ENCODE data around the gene LRMDA.

LRMDA gene

GRCh38 chr10:75466886-75467285 lies 35.5 kb downstream of the LRMDA start:
- Mint-ChIP-seq H3K9me3 (no peaks in the 10 kb centered on the region), H3K36me3 (no peaks in the 10 kb centered on the region), H3K27me3 (peaks cover 8% of the 10 kb centered on the region), H3K27ac (no peak overlapping the region), H3K4me3 (no peak overlapping the region), H3K4me1 (no peaks in the 10 kb centered on the region)
- no peak for ATAC-seq

GRCh38 chr10:75468612-75469005 lies 37.2 kb downstream of the LRMDA start:
- Mint-ChIP-seq H3K27me3 (peaks cover 8% of the 10 kb centered on the region), H3K27ac (no peak overlapping the region), H3K4me3 (no peak overlapping the region), H3K36me3 (no peaks in the 10 kb centered on the region), H3K4me1 (no peaks in the 10 kb centered on the region), H3K9me3 (no peaks in the 10 kb centered on the region)
- no peak for ATAC-seq

GRCh38 chr10:75469006-75469616 lies 37.7 kb downstream of the LRMDA start:
- Mint-ChIP-seq H3K9me3 (no peaks in the 10 kb centered on the region), H3K4me3 (no peak overlapping the region), H3K36me3 (no peaks in the 10 kb centered on the region), H3K27me3 (peaks cover 6% of the 10 kb centered on the region), H3K27ac (no peak overlapping the region), H3K4me1 (no peaks in the 10 kb centered on the region)
- no peak for ATAC-seq

- no peak for ATAC-seq
- Mint-ChIP-seq H3K27ac (no peak overlapping the region), H3K9me3 (no peaks in the 10 kb centered on the region), H3K4me1 (no peaks in the 10 kb centered on the region), H3K4me3 (no peak overlapping the region), H3K27me3 (no peaks in the 10 kb centered on the region), H3K36me3 (no peaks in the 10 kb centered on the region)
Measured at GRCh38 chr10:75470901-75471300, 39.5 kb downstream of the LRMDA start.

- H3K27ac Mint-ChIP-seq: no peak overlapping the region
- H3K9me3 Mint-ChIP-seq: no peaks in the 10 kb centered on the region
- no peaks in the 10 kb centered on the region for H3K4me1 Mint-ChIP-seq
- no peak overlapping the region for H3K4me3 Mint-ChIP-seq
- ATAC-seq: no peak
- H3K27me3 Mint-ChIP-seq: no peaks in the 10 kb centered on the region
- no peaks in the 10 kb centered on the region for H3K36me3 Mint-ChIP-seq
Measured at GRCh38 chr10:75472685-75473084, 41.3 kb downstream of the LRMDA start.

- Mint-ChIP-seq H3K36me3 (no peaks in the 10 kb centered on the region), H3K4me3 (no peak overlapping the region), H3K4me1 (no peaks in the 10 kb centered on the region), H3K27me3 (no peaks in the 10 kb centered on the region), H3K9me3 (no peaks in the 10 kb centered on the region), H3K27ac (no peak overlapping the region)
- ATAC-seq: no peak
Measured at GRCh38 chr10:75474106-75474505, 42.7 kb downstream of the LRMDA start.

- no peaks in the 10 kb centered on the region for H3K4me1 Mint-ChIP-seq
- ATAC-seq: no peak
Measured at GRCh38 chr10:75475460-75476182, 44.2 kb downstream of the LRMDA start.

GRCh38 chr10:75476569-75476968 lies 45.1 kb downstream of the LRMDA start:
- Mint-ChIP-seq H3K4me3 (no peak overlapping the region), H3K9me3 (no peaks in the 10 kb centered on the region), H3K4me1 (no peaks in the 10 kb centered on the region), H3K27ac (no peak overlapping the region), H3K27me3 (no peaks in the 10 kb centered on the region), H3K36me3 (no peaks in the 10 kb centered on the region)
- ATAC-seq: no peak

More at GRCh38 chr10:75475460-75476182, 44.2 kb downstream of the LRMDA start:
- H3K36me3 Mint-ChIP-seq: no peaks in the 10 kb centered on the region
- no peak overlapping the region for H3K27ac Mint-ChIP-seq
- no peaks in the 10 kb centered on the region for H3K27me3 Mint-ChIP-seq
- H3K9me3 Mint-ChIP-seq: no peaks in the 10 kb centered on the region
- H3K4me3 Mint-ChIP-seq: no peak overlapping the region

- H3K27ac Mint-ChIP-seq: no peak overlapping the region
- no peaks in the 10 kb centered on the region for H3K4me1 Mint-ChIP-seq
- no peak overlapping the region for H3K4me3 Mint-ChIP-seq
- ATAC-seq: no peak
- no peaks in the 10 kb centered on the region for H3K9me3 Mint-ChIP-seq
- no peaks in the 10 kb centered on the region for H3K36me3 Mint-ChIP-seq
- H3K27me3 Mint-ChIP-seq: no peaks in the 10 kb centered on the region
Measured at GRCh38 chr10:75476985-75477384, 45.6 kb downstream of the LRMDA start.

GRCh38 chr10:75477680-75478079 lies 46.3 kb downstream of the LRMDA start:
- H3K4me1 Mint-ChIP-seq: no peaks in the 10 kb centered on the region
- ATAC-seq: no peak
- no peak overlapping the region for H3K27ac Mint-ChIP-seq
- H3K36me3 Mint-ChIP-seq: no peaks in the 10 kb centered on the region
- H3K4me3 Mint-ChIP-seq: no peak overlapping the region
- H3K9me3 Mint-ChIP-seq: no peaks in the 10 kb centered on the region
- no peaks in the 10 kb centered on the region for H3K27me3 Mint-ChIP-seq

GRCh38 chr10:75480374-75480773 lies 49.0 kb downstream of the LRMDA start:
- Mint-ChIP-seq H3K9me3 (no peaks in the 10 kb centered on the region), H3K4me3 (no peak overlapping the region), H3K27ac (no peak overlapping the region), H3K27me3 (no peaks in the 10 kb centered on the region), H3K4me1 (no peaks in the 10 kb centered on the region), H3K36me3 (no peaks in the 10 kb centered on the region)
- ATAC-seq: no peak

- Mint-ChIP-seq H3K27me3 (no peaks in the 10 kb centered on the region), H3K9me3 (no peaks in the 10 kb centered on the region), H3K4me1 (no peaks in the 10 kb centered on the region), H3K27ac (no peak overlapping the region), H3K4me3 (no peak overlapping the region), H3K36me3 (no peaks in the 10 kb centered on the region)
- no peak for ATAC-seq
Measured at GRCh38 chr10:75483188-75483587, 51.8 kb downstream of the LRMDA start.

- Mint-ChIP-seq H3K4me1 (no peaks in the 10 kb centered on the region), H3K9me3 (no peaks in the 10 kb centered on the region), H3K27me3 (no peaks in the 10 kb centered on the region), H3K36me3 (no peaks in the 10 kb centered on the region), H3K27ac (no peak overlapping the region), H3K4me3 (no peak overlapping the region)
- no peak for ATAC-seq
Measured at GRCh38 chr10:75484717-75485116, 53.3 kb downstream of the LRMDA start.

GRCh38 chr10:75486591-75486990 lies 55.2 kb downstream of the LRMDA start:
- no peaks in the 10 kb centered on the region for H3K36me3 Mint-ChIP-seq
- H3K27ac Mint-ChIP-seq: no peak overlapping the region
- H3K4me1 Mint-ChIP-seq: no peaks in the 10 kb centered on the region
- no peaks in the 10 kb centered on the region for H3K27me3 Mint-ChIP-seq
- ATAC-seq: no peak
- H3K4me3 Mint-ChIP-seq: no peak overlapping the region
- H3K9me3 Mint-ChIP-seq: no peaks in the 10 kb centered on the region

- peak; percentile 34 for ATAC-seq
- Mint-ChIP-seq H3K4me3 (no peak overlapping the region), H3K27me3 (no peaks in the 10 kb centered on the region), H3K4me1 (no peaks in the 10 kb centered on the region), H3K9me3 (no peaks in the 10 kb centered on the region), H3K36me3 (no peaks in the 10 kb centered on the region), H3K27ac (no peak overlapping the region)
Measured at GRCh38 chr10:75487087-75487754, 55.8 kb downstream of the LRMDA start.

GRCh38 chr10:75487755-75488125 lies 56.3 kb downstream of the LRMDA start:
- Mint-ChIP-seq H3K27me3 (no peaks in the 10 kb centered on the region), H3K27ac (no peak overlapping the region), H3K36me3 (no peaks in the 10 kb centered on the region), H3K4me3 (no peak overlapping the region), H3K4me1 (no peaks in the 10 kb centered on the region), H3K9me3 (no peaks in the 10 kb centered on the region)
- no peak for ATAC-seq

Measured in stimulated activated memory B cell treated with anti-CD40 and anti-IgM and Interleukin-4, amounts not matched to agents 10 μg/mL and 1 μg/mL and 100 μg/mL, for 72 hours (primary cell).